GM12878 (cell line): ENCODE data around the gene SNX8. TPM values are rescaled to one million over a fixed set of nuclear protein-coding genes. Genes with fewer than 3 reads are reported as not detected.

Experiments used
- CHD2 ChIP-seq: IDR thresholded peaks from 2 replicates; pipeline ENCODE4 v1.6.1; 2011; ENCODE audit warnings: low read depth, low read length, improper control_type of control experiment, borderline replicate concordance
- CTCF ChIP-seq, 3 experiments: IDR thresholded peaks in 2 of 3; conservative IDR thresholded peaks in 1 of 3; 2 replicates each; pipeline ENCODE4 v1.5.1; 2011; ENCODE audit warnings: low read depth in 3 of 3, low read length in 3 of 3, mild to moderate bottlenecking in 3 of 3, control low read depth in 2 of 3, moderate library complexity in 2 of 3, inconsistent platforms in 1 of 3, mixed read lengths in 1 of 3; ENCODE audit not compliant: control insufficient read depth in 2 of 3, insufficient read depth in 1 of 3; ENCODE audit errors: extremely low read depth in 1 of 3
- E2F4 ChIP-seq: IDR thresholded peaks from 2 replicates; pipeline ENCODE4 v1.6.1; 2012; ENCODE audit warnings: low read depth, low read length, improper control_type of control experiment
- EGR1 ChIP-seq, 2 experiments: IDR thresholded peaks; 1 replicate in 1 of 2; 2 replicates in 1 of 2; pipeline ENCODE4 v1.6.1; 2011 to 2012; ENCODE audit warnings: low read depth in 2 of 2, low read length in 2 of 2, borderline replicate concordance in 1 of 2, mild to moderate bottlenecking in 1 of 2, moderate library complexity in 1 of 2
- ELK1 ChIP-seq: IDR thresholded peaks from 2 replicates; pipeline ENCODE4 v1.6.1; 2012; ENCODE audit warnings: low read depth, low read length, improper control_type of control experiment
- ESRRA ChIP-seq: IDR thresholded peaks from 2 replicates; pipeline ENCODE4 v1.6.1; 2012; ENCODE audit warnings: mild to moderate bottlenecking, low read length, improper control_type of control experiment
- FOS ChIP-seq: IDR thresholded peaks from 3 replicates; pipeline ENCODE4 v1.6.1; 2011; ENCODE audit warnings: borderline replicate concordance; ENCODE audit not compliant: insufficient read length; ENCODE audit errors: extremely low read depth
- FOXM1 ChIP-seq: IDR thresholded peaks from 2 replicates; pipeline ENCODE4 v1.6.1; 2012; ENCODE audit warnings: low read depth, mild to moderate bottlenecking, inconsistent platforms, low read length, moderate library complexity
- HSF1 ChIP-seq: fragments of 150-350 bp; IDR thresholded peaks from 2 replicates; pipeline ENCODE4 v1.6.1; 2014; ENCODE audit warnings: mild to moderate bottlenecking, low read depth, low read length
- LARP7 ChIP-seq: fragments of 450-650 bp; IDR thresholded peaks from 2 replicates; pipeline ENCODE4 v1.6.1; 2017; ENCODE audit warnings: mild to moderate bottlenecking
- MEF2B ChIP-seq: fragments of 450-650 bp; IDR thresholded peaks from 2 replicates; pipeline ENCODE4 v1.6.1; 2018; ENCODE audit warnings: mild to moderate bottlenecking, moderate library complexity; ENCODE audit not compliant: partially characterized antibody, poor library complexity, severe bottlenecking
- NR2C1 ChIP-seq: fragments of 450-650 bp; IDR thresholded peaks from 2 replicates; pipeline ENCODE4 v1.6.1; 2017; ENCODE audit warnings: antibody characterized with exemption, mild to moderate bottlenecking, moderate library complexity
- NRF1 ChIP-seq: conservative IDR thresholded peaks from 2 replicates; pipeline ENCODE4 v1.6.1; 2011; ENCODE audit warnings: mild to moderate bottlenecking, low read depth, low read length, improper control_type of control experiment
- RFX5 ChIP-seq: IDR thresholded peaks from 2 replicates; pipeline ENCODE4 v1.6.1; 2011; ENCODE audit warnings: low read depth, low read length, improper control_type of control experiment
- SMAD1 ChIP-seq: fragments of 450-650 bp; IDR thresholded peaks from 2 replicates; pipeline ENCODE4 v1.6.1; 2018; ENCODE audit warnings: mild to moderate bottlenecking, low read depth; ENCODE audit not compliant: partially characterized antibody
- STAT3 ChIP-seq: IDR thresholded peaks from 2 replicates; pipeline ENCODE4 v1.6.1; 2011; ENCODE audit warnings: low read depth, low read length, improper control_type of control experiment
- TARDBP ChIP-seq: IDR thresholded peaks from 2 replicates; pipeline ENCODE4 v1.6.1; 2016; ENCODE audit warnings: borderline replicate concordance
- TCF12 ChIP-seq: IDR thresholded peaks from 2 replicates; pipeline ENCODE4 v1.6.1; 2011; ENCODE audit warnings: low read depth, mild to moderate bottlenecking, low read length
- ZBTB4 ChIP-seq: fragments of 450-650 bp; formaldehyde crosslinking; IDR thresholded peaks from 2 replicates; pipeline ENCODE4 v1.4.0; 2022; ENCODE audit warnings: mild to moderate bottlenecking, moderate library complexity
- ZNF207 ChIP-seq: fragments of 450-650 bp; IDR thresholded peaks from 2 replicates; pipeline ENCODE4 v1.6.1; 2014; ENCODE audit warnings: antibody characterized with exemption, mild to moderate bottlenecking, borderline replicate concordance
- ZNF274 ChIP-seq: IDR thresholded peaks from one replicate; pipeline ENCODE4 v1.8.0; 2011; ENCODE audit not compliant: insufficient read length, insufficient read depth
- polyA plus RNA-seq, 11 experiments: library from polyadenylated mRNA; depleted of rRNA in 4 of 11; unstranded in 6 of 11; stranded (reverse) in 5 of 11; fragments of >200 nt; fragmentation: Nextera tagmentation in 4 of 11; fragmentation: Illumina TruSeq in 1 of 11; extraction: Ambion mirVana in 4 of 11; extraction: Trizol in 1 of 11; gene quantifications; 1 replicate in 1 of 11; 2 replicates in 10 of 11; pipeline versions ENCODE4 v1.2.1 to v1.2.3, GENCODE V29; 2011 to 2016; ENCODE audit warnings: inconsistent platforms in 2 of 11, missing spikeins in 2 of 11, low read depth in 1 of 11
- total RNA-seq, 4 experiments: library from RNA; depleted of rRNA in 3 of 4; stranded (reverse); fragments of >200 nt in 3 of 4; fragmentation: Illumina TruSeq in 1 of 4; extraction: Trizol in 1 of 4; gene quantifications; 2 replicates each; pipeline versions ENCODE4 v1.2.1 to v1.2.3, GENCODE V29; 2013 to 2021

SNX8 gene
- total and polyA plus RNA-seq, 10 of the 15 experiments (the other 5 are each of a cell fraction or from before 2014, with no cell fraction given): 6.4 to 210 (median 97.6) TPM

GRCh38 chr7:2258661-2259365 lies 55.4 kb downstream of the SNX8 start (continued):
- TF ChIP-seq CHD2 (peak; percentile 47; the same call in 1 of the 2 replicates), ZNF274 (no peak), STAT3 (no peak), SMAD1 (no peak), RFX5 (no peak), MEF2B (peak; percentile 21), ELK1 (no peak), LARP7 (0 out of 2 replicates have a peak, but pooled peaks have one; percentile 24), CTCF (IDR thresholded peaks at IDR 0.05 in 2 of 3, conservative IDR thresholded peaks at IDR 0.05 in 1 of 3; ENCODE audit: control insufficient read depth in 2 of 3, extremely low read depth in 1 of 3, insufficient read depth in 1 of 3, low read depth in 3 of 3, low read length in 3 of 3) (no peak), ESRRA (no peak), NR2C1 (no peak), TCF12 (peak; percentile 61; the same call in 1 of the 2 replicates), E2F4 (no peak), ZNF207 (no peak), TARDBP (no peak), ZBTB4 (no peak), FOS (no peak), FOXM1 (no peak), EGR1 (IDR thresholded peaks at IDR 0.05; ENCODE audit: borderline replicate concordance in 1 of 2, low read depth in 2 of 2, low read length in 2 of 2) (no peak), NRF1 (no peak), HSF1 (no peak)
